Breast epithelium (tissue), 4 donors: ENCODE measurements around the gene CAPN1. TPM values are rescaled to one million over a fixed set of nuclear protein-coding genes. Genes with fewer than 3 reads are reported as not detected.
A peak's percentile ranks its signal among the peaks of the same experiment; 100 is the strongest.

Experiments
- DNase-seq, 2 donors: peaks; one replicate each; pipeline ENCODE4 v3.0.0-alpha.2; 2019; ENCODE audit warnings: low spot score in 2 of 2
- H3K27ac ChIP-seq, 2 donors: fragments of 200-600 bp; sonication (generic) in 1 of 2; one replicate each; pipeline ENCODE4 v1.5.1; 2016 to 2019; ENCODE audit warnings: mild to moderate bottlenecking in 1 of 2
- H3K27me3 ChIP-seq, 2 donors: fragments of 200-600 bp; sonication (generic) in 1 of 2; one replicate each; pipeline versions ENCODE4 v1.5.1 to v1.6.0; 2017 to 2019; ENCODE audit warnings: control low read depth in 1 of 2, mild to moderate bottlenecking in 1 of 2
- H3K36me3 ChIP-seq: fragments of 200-600 bp; one replicate; pipeline ENCODE4 v1.5.1; 2019
- H3K4me1 ChIP-seq, 2 donors: fragments of 200-600 bp; sonication (generic); one replicate each; pipeline ENCODE4 v1.5.1; 2016 to 2019; ENCODE audit warnings: control low read depth in 1 of 2
- H3K4me3 ChIP-seq, 3 donors: fragments of 200-600 bp; sonication (generic); 1 replicate in 2 of 3; 2 replicates in 1 of 3; pipeline ENCODE4 v1.5.1; 2016 to 2019; ENCODE audit warnings: mild to moderate bottlenecking in 3 of 3, moderate library complexity in 2 of 3
- H3K9me3 ChIP-seq, 2 donors: fragments of 200-600 bp; sonication (generic) in 1 of 2; one replicate each; pipeline ENCODE4 v1.5.1; 2016 to 2019; ENCODE audit warnings: control low read depth in 1 of 2
- CTCF ChIP-seq, 3 donors: fragments of 450-650 bp; IDR thresholded peaks; one replicate each; pipeline ENCODE4 v1.5.1; 2016 to 2017; ENCODE audit warnings: antibody characterized with exemption in 3 of 3, mild to moderate bottlenecking in 3 of 3, moderate library complexity in 3 of 3
- POLR2A ChIP-seq: fragments of 450-650 bp; IDR thresholded peaks from one replicate; pipeline ENCODE4 v1.6.1; 2016; ENCODE audit warnings: antibody characterized with exemption, mild to moderate bottlenecking, moderate library complexity
- POLR2AphosphoS5 ChIP-seq, 3 donors: sonication (generic); formaldehyde crosslinking; IDR thresholded peaks; one replicate each; pipeline ENCODE4 v1.6.1; 2017; ENCODE audit warnings: antibody characterized with exemption in 3 of 3
- intact Hi-C: fragments of 100-400 bp; cut with DNase I; formaldehyde crosslinking; loops from one replicate; pipeline ENCODE4 v1.15.1; 2023; ENCODE audit warnings: low total_unique reads
- total RNA-seq, 3 donors: library from RNA; depleted of rRNA; stranded (reverse); fragments of >200 nt; gene quantifications; one replicate each; pipeline ENCODE4 v1.1.0, GENCODE V29; 2016

Gene CAPN1
- total RNA-seq, 3 donors from 2014 or later = 112 to 167 (median 140) TPM

- H3K9me3 ChIP-seq = no peaks in the 10 kb centered on the region
- no peaks in the 10 kb centered on the region for H3K27me3 ChIP-seq
- no peak overlapping the region for H3K4me3 ChIP-seq
- intact Hi-C loops = loop anchor here (5.0 kb wide), 1 partner anchor 695 kb away; no protein-coding TSS in a partner anchor
- peak overlapping the region in 1 of 2 donors; percentile 90 for H3K27ac ChIP-seq
- H3K36me3 ChIP-seq = no peaks in the 10 kb centered on the region
- TF ChIP-seq CTCF (IDR thresholded peaks at IDR 0.05) (no peak), POLR2A (no peak), POLR2AphosphoS5 (IDR thresholded peaks at IDR 0.05) (no peak)
- DNase-seq = no peak
- no peaks in the 10 kb centered on the region for H3K4me1 ChIP-seq
Observed at GRCh38 chr11:65152122-65152521, 29.6 kb upstream of the CAPN1 start.

DNA sequence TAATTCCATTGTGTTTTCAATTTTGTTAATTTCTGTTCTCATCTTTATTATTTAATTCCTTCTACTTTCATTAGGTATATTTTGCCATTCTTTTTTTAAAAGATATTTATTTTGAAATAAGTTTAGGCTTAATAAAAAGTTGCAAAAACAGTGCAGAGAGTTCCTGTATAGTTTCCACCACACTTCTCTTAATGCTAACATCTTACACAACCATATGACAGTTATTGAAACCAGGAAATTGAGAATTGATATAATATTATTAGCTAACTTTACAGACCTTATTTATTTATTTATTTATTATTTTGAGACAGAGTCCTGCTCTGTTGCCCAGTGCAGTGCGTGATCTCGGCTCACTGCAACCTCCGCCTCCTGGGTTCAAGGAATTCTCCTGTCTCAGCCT, 25.5 kb upstream of the CAPN1 start:
- TF ChIP-seq CTCF (IDR thresholded peaks at IDR 0.05) = no peak
- intact Hi-C loops = no loop called here
- DNase-seq = no peak
- H3K4me3 ChIP-seq = no peak overlapping the region
- no peaks in the 10 kb centered on the region for H3K27me3 ChIP-seq
- no peaks in the 10 kb centered on the region for H3K9me3 ChIP-seq
- no peak overlapping the region for H3K27ac ChIP-seq
- H3K4me1 ChIP-seq = no peaks in the 10 kb centered on the region
- no peaks in the 10 kb centered on the region for H3K36me3 ChIP-seq

DNA sequence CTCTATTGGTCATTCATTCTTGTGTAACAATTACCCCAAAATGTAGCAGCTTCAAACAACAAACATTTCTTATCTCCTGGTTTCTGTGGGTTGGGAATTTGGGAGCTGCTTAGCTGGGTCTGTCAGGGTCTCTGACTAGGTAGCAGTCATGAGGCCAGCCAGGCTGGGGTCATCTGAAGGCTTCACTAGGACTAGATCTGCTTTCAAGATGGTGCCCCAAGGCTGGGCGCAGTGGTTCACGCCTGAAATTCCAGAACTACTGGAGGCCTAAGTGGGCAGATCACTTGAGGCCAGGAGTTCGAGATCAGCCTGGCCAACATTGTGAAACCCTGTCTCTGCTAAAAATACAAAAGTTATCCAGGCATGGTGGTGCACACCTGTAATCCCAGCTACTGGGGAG, 24.8 kb upstream of the CAPN1 start:
- no peaks in the 10 kb centered on the region for H3K36me3 ChIP-seq
- H3K27ac ChIP-seq = no peak overlapping the region
- no peaks in the 10 kb centered on the region for H3K27me3 ChIP-seq
- no peak overlapping the region for H3K4me3 ChIP-seq
- H3K4me1 ChIP-seq = no peaks in the 10 kb centered on the region
- TF ChIP-seq CTCF (IDR thresholded peaks at IDR 0.05) (no peak), POLR2AphosphoS5 (IDR thresholded peaks at IDR 0.05) (no peak), POLR2A (no peak)
- intact Hi-C loops = no loop called here
- DNase-seq = no peak
- no peaks in the 10 kb centered on the region for H3K9me3 ChIP-seq

- no peaks in the 10 kb centered on the region for H3K4me1 ChIP-seq
- H3K4me3 ChIP-seq = no peak overlapping the region
- H3K27ac ChIP-seq = no peak overlapping the region
- intact Hi-C loops = no loop called here
- no peaks in the 10 kb centered on the region for H3K36me3 ChIP-seq
- H3K27me3 ChIP-seq = no peaks in the 10 kb centered on the region
- no peak for DNase-seq
- TF ChIP-seq POLR2A = no peak
- no peak for TF ChIP-seq CTCF (IDR thresholded peaks at IDR 0.05)
- TF ChIP-seq POLR2AphosphoS5 (IDR thresholded peaks at IDR 0.05) = no peak
- H3K9me3 ChIP-seq = no peaks in the 10 kb centered on the region
Observed at GRCh38 chr11:65157336-65157735, 24.4 kb upstream of the CAPN1 start.

GRCh38 chr11:65159012-65159411, 22.7 kb upstream of the CAPN1 start:
- intact Hi-C loops = no loop called here
- no peaks in the 10 kb centered on the region for H3K9me3 ChIP-seq
- no peak overlapping the region for H3K4me3 ChIP-seq
- DNase-seq = no peak
- H3K36me3 ChIP-seq = no peaks in the 10 kb centered on the region
- no peak for TF ChIP-seq POLR2AphosphoS5 (IDR thresholded peaks at IDR 0.05)
- no peak for TF ChIP-seq CTCF (IDR thresholded peaks at IDR 0.05)
- no peak for TF ChIP-seq POLR2A
- H3K4me1 ChIP-seq = no peaks in the 10 kb centered on the region
- no peaks in the 10 kb centered on the region for H3K27me3 ChIP-seq
- no peak overlapping the region for H3K27ac ChIP-seq
